AG09319 (cell line): Measurements from ENCODE around the gene TOX3.

Experiments used
- DNase-seq: peaks from one replicate; pipeline ENCODE4 v3.0.0-alpha.2; 2010; ENCODE audit warnings: low read depth; ENCODE audit errors: extremely low read depth
- TF ChIP-seq, protein P1 (sequence below): IDR thresholded peaks from 2 replicates; pipeline ENCODE4 v1.5.1; 2011; ENCODE audit warnings: low read depth, mild to moderate bottlenecking, inconsistent platforms, low read length, moderate library complexity

Gene TOX3

DNA sequence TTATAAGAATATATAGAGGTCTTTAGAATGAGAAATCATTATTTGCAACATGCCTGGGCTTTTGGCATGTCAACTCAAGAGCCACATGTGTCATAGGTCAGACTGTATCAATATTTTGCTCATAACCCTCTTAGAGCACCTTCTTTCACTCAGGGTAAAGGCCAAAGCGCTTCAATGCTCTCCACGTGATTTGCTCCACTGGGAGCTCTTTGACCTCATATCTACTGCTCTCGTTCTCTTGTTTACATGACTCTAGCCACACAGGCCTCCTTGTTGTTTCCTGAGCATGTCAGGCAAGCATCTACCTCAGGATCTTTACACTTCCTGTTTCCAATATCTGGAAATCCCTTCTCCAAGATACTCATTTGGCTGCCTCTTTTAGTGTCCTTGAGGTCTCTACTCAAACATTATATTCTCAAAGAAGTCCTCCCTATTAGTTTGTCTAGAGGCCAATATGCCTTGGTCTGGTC is 148.4 kb downstream of the TOX3 start:
- TF ChIP-seq, protein P1, sequence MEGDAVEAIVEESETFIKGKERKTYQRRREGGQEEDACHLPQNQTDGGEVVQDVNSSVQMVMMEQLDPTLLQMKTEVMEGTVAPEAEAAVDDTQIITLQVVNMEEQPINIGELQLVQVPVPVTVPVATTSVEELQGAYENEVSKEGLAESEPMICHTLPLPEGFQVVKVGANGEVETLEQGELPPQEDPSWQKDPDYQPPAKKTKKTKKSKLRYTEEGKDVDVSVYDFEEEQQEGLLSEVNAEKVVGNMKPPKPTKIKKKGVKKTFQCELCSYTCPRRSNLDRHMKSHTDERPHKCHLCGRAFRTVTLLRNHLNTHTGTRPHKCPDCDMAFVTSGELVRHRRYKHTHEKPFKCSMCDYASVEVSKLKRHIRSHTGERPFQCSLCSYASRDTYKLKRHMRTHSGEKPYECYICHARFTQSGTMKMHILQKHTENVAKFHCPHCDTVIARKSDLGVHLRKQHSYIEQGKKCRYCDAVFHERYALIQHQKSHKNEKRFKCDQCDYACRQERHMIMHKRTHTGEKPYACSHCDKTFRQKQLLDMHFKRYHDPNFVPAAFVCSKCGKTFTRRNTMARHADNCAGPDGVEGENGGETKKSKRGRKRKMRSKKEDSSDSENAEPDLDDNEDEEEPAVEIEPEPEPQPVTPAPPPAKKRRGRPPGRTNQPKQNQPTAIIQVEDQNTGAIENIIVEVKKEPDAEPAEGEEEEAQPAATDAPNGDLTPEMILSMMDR = no peak
- no peak for DNase-seq

DNA sequence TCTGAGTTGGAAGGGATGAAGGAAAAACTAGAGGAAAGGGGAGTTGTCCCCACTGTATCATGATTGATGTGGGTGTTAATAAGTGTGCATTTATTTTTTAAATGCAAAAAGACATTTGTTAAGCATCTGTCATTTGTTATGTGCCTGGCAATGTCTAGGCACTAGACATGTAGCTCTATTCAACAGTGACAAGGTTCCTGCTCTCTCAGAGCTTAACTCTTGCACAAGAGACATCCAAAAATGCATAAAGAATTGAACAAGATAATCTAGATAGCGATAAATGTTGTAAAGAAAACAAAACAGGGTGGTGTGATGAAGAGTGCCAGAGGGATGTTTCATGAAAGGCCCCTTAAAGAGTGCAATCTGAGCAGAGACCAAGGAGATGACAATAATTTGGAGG is 148.9 kb downstream of the TOX3 start:
- TF ChIP-seq, protein P1 = no peak
- DNase-seq = no peak

DNA sequence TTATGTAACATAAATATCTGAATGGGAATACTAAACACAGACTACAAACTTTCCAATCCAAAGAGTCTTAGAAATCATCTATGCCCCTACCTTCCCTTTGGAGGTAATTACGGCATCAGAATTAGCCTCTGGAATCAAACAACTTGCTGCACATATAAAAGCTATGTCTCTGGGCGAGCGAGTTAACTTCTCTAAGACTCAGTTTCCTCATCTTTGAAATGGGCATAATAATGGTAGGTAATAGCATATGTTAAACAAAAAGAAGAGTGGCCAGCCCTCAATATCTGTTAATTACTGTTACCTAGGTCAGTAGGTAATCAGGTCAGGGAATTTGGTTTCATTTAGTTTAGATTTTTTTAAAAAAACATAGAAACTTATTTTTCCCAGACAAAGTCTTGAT is 153.5 kb downstream of the TOX3 start:
- DNase-seq = no peak
- TF ChIP-seq, protein P1 = no peak

DNA sequence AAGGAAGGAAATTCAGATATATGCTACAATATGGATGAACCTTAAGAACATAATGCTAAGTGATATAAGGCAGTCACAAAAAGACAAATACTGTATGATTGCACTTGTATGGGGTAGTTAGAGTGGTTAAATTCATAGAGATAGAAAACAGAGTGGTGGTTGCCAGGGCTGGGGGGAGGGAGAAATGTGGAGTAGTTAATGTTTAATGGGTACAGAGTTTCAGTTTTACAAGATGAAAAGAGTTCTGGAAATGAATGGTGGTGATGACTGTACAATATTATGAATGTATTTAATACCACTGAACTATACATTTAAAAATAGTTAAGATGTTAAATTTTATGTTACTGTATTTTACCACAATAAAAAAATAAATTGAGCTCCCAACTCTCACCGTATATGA is 157.9 kb downstream of the TOX3 start:
- DNase-seq = no peak
- TF ChIP-seq, protein P1 = no peak
